Measurements from ENCODE around the gene AMOTL2. TPM values are rescaled to one million over a fixed set of nuclear protein-coding genes. Genes with fewer than 3 reads are reported as not detected.
A peak's percentile ranks its signal among the peaks of the same experiment; 100 is the strongest.

The AMOTL2 gene
- total RNA-seq, 1 donor from 2014 or later: 73.8 TPM

GRCh38 chr3:134366221-134366927, 7.9 kb downstream of the AMOTL2 start:
- DNase-seq: no peak

DNA sequence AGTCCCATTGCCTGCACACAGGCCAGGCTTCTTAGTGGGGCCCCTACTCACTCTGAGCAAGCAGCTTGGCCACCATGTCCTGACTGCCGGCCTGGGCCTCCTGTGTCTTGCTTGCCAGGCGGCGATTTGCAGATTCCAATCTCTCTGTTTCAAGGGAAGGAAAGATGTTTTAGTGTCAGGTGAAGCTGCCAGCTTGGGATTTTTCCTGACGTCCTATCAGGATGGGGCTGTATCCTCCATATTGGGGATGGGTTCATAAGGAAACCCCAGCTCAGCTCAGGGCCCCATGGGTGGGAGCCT, 8.5 kb downstream of the AMOTL2 start:
- DNase-seq: no peak

DNA sequence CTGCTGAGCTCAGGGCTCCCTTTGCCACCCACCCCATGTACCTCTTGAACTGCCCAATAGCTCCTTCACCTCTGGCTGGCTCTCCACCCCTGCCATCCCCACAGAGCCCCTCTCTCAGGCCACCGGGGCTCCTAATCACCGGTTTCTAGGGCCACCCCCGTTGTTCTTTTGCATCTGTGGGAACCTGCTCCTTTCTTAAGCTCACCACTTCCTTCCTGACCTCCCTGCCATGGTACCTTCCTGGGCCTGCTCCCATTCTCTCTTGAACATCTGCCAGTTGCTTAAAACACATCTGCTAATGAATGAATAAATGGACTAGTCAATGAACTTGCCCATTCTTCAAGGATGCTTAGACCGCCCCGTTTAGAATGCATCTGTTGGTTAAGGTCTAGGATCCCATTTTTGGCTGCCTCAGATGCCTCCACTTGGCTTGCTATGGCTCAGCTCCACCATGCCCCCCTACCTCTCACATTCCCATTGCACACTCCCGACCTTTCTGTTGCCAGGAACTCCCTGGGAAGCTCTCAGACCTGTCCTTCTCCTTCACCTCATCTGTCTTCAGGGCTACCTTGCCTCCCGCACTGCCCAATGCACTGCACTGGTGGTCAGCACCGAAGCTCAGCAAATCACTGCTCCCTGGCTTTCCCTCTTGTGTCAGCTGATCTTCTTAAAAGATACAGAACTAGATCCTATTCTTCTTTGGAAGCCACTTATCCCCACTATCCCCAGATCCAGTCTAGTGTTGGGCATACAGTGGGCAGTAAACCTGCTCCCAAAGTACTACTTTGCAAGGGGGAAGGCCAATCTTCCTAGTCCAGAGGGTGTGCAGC, 9.1 kb downstream of the AMOTL2 start:
- DNase-seq: no peak

DNA sequence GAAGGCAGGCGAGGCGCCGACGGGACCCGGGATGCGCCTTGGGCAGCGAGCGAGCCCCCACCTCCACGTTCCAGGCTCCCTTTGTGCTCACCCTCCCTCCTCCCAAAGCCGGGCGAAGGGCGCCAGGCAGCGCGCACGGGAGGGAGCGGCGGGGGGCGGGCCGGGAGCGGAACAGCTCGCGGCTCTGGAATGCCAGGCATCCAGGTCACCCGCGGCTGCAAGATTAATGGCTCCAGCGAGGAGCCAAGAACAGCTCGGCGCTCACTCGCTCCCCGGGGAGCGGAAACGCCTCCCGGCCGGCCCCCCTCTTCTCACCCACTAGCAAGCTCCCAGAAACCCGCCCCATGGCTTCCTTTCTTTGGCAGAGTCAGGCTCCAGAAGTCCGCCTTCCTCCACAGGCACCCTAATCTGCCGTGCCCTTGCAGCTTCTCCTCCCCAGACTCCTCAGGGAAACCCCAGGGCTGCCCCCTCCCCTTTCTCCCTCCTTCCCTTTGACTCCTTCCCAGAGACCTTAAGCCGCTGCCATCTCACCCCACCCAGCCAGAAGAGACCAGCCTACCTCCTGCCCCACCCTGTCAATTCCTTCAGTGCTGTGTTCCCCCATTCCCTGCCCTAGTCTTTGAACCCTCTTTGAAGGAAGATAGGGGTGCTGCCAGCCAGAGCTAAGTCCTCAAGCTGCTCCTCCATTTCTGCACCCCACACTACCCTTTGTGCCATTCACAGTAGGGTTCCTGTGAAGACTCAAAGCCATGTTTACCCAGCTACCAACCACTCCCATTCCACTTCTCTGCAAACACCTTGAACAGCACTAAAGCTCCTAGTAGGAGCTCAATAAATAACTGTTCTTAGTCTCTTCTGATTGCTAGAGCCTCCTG, 9.9 kb downstream of the AMOTL2 start:
- DNase-seq: peak; percentile 73

DNA sequence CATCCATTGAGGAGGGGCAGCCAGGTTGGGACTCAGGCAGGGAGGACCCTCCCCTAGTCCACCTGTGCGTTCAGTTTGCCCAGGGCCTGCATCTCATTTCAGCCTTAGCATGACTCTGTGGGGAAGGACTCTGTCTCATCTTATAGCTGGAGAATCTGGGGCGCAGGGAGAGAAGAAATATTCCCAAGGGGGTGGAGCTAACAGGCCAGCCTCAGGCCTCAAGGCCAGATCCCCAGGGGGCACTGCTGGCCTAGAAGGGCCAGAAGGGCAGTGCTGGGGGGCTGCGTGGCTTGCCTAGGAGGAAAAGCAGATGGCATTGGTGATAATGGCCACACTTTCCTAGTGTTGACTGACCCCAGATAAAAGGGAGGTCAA, 10.9 kb downstream of the AMOTL2 start:
- no peak for DNase-seq

DNA sequence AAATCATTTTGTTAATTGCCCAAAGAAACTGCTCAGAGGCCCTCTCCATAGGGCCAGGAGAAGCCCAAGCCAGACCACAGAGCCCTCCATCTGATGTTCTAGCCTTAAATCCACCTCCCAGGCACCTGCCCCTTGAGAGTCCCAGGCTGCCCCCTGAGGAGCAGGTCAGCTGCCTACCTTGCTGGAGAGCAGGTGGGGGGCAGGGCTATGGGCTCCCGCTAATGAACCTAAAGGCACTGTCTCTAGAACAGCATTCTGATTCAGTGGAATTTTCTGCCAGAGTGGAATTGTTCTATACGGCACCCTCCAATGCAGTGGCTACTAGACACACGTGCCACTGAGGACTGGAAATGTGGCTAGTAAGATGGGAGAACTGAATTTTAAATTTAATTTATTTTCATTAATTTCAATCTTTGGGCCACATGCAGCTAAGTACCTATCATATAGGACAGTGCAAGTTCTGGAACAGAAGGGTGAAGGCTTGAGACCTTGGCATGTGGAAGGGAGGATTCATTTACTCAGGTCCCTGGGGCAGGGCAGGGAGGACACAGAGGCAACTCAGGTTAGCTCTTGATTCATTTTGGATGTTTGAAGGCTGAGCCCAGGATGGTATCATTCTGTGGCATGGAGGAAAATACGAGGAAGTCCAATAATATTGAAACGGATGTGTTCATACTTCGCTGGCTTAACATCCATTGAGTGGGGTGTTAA, 11.4 kb downstream of the AMOTL2 start:
- DNase-seq: no peak

DNA sequence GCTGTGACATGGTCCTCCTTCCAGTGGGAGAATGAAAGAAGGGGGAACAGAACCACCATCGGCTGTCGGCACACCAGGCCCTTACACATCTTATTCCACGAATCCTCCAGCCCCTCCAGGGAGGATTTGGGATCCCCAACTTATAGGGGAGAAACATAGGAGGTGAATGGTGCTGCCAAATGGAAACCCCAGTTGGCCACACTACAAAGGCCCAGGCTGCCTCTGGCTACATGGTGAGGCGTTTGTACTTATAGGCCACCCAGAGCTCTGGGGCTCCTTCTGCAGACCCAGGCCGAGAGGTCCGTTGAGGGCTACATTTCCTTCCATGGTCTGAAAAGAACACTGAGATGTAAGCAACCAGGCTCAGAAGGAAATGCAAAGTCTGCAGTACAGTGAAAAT, 12.0 kb downstream of the AMOTL2 start:
- no peak for DNase-seq

DNA sequence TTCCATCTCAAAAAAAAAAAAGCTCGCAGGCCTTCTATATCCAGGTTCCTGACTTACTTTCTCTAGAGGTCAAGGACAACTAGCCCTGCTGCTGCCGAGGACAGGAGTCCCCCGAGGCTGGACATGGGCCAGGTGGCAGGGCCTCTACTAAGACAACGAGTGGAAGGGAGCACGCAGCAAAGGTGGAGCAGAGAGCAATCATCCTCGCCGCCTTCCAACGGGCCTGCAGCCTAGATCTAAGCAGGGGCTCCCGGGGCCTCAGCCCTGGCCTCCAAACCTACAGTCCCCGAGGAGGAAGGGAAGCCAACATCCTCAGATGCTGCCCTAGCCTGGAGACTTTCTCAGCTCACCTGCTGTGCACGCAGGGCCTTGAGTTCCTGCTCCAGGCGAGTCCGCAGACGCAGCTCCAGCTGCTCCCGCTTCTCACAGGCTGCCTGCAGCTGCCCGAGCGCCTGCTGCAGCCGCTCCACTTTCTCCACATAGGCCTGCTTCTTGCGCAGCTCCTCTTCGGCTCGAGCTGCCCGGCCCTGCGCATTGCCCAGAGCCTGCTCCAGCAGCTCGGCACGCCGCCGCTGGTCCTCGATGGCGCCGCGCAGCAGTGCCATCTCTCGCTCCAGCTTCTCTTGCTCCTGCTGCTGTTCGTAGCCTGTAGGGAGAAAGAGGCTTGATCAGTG, 12.9 kb downstream of the AMOTL2 start:
- DNase-seq: no peak

GRCh38 chr3:134360046-134360445, 14.2 kb downstream of the AMOTL2 start:
- DNase-seq: no peak

- no peak for DNase-seq
Measured at GRCh38 chr3:134359121-134360010, 14.9 kb downstream of the AMOTL2 start.

DNA sequence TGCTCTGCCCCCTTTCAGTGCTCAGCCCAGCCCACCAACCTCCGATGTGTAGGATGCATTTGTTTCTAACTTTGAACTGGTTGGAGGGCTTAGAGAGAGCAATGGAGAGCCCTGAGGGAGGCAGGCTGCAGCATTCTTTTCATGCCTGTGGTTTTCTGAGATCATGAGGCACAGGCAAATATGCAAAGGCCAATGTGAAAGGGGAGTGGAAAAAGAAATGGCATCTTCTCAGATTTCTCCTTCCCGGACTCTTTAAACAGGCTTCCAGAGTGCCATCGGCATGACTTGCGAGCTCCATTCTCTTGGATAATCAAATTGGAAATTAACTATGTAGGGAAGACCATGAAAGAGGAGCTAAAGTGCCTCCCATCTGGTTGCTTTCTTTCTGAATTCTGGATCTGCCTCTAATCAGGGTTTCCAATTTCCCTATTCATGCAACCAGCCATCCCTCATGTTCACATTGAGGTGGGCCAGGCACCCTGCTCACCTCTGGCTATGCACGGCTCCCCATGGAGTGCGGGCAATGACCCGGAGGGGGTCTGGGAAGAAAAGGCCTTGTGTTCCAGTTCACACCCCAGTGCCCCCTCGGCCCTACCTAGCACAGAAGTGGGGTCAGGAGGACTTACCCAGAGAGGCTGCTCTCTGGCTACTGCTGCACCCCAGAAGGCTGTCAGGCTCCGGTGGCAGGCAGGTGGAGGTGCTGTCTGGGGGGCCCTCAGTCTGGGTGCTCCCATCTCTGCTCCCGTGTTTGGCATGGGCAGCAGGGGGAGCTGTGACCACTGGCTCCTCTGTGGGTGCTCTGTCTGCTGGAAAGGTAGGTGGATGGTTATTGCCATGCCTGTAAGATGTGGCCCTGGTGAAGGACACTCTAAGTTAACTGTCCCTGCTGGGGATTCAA, 16.1 kb downstream of the AMOTL2 start:
- no peak for DNase-seq

DNA sequence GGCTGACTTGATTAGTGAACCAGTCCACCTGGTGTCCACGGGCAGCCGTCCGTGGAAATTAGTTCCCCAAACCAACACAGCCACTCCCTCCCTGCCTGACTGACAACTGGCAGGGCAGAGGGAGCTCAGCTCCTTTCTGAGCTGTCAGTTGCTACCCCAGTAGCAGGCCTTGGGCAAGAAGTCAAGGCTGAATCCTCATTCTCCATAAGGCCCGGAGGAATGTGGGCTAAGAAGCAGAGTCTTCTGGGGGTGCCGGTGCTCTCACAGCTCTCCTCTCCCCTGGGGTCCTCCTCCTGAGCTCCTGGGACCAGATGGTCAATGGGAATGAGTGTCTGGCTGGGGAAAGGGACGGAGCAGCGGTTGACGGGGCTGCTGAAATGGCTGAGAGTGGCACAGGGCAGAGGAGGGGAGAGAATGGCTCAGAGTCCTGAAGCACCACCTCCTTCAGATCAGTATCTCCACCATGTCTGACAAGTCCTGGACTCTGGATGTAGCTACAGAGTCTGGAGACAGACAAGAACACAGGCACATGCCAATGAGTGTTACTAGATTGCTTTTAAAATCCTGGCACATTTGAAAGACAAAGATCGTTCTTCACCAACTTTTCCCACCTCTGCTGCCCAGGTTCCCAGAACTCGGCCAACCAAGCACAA, 16.9 kb downstream of the AMOTL2 start:
- no peak for DNase-seq

GRCh38 chr3:134356411-134357040, 17.7 kb downstream of the AMOTL2 start:
- no peak for DNase-seq

GRCh38 chr3:134355416-134355815, 18.8 kb downstream of the AMOTL2 start:
- no peak for DNase-seq

DNA sequence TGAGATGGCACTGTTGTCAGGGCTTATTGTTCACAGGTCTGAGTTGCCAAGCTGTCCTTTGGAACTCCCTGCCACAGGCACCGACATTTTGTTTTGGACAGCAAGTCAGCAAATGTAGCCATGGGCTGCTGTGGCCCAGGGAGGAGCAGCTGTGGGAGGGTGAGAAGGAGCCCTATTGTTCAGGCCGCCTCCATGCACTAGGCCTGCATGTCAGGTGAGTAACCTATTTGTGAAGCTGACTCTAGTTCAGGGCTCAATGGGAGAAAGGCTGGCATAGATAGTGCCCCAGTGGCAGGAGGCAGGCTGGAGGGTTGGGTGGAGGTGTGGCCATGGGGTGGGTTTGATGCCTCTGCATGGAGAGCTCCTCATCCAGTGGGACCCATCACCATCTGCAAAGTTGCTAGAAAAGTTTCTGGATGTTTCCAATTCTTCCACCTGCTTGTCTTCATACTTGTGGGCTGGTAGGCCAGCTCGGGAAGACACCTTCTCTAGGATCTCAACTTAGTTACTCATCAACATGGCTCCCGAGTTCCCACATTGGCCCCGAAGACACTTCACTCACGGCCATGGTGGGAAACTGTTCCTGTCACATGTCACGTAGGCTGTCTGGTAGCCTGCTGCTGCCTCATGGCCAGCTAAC, 19.5 kb downstream of the AMOTL2 start:
- DNase-seq: no peak

- DNase-seq: no peak
Measured at GRCh38 chr3:134353831-134354611, 20.2 kb downstream of the AMOTL2 start.

GRCh38 chr3:134353171-134353825, 20.9 kb downstream of the AMOTL2 start:
- no peak for DNase-seq
